Stomach (tissue), 9 donors: ENCODE data around the gene TBC1D32. TPM values are rescaled to one million over a fixed set of nuclear protein-coding genes. Genes with fewer than 3 reads are reported as not detected.

ENCODE experiments used
- DNase-seq, 2 donors: peaks; one replicate each; pipeline versions ENCODE4 v3.0.0 to v3.0.0-alpha.2; 2013 to 2019
- H3K27ac ChIP-seq, 5 donors: fragments of 200-600 bp in 4 of 5; sonication (generic) in 4 of 5; one replicate each; pipeline ENCODE4 v1.5.1; 2013 to 2019; ENCODE audit warnings: mild to moderate bottlenecking in 1 of 5, moderate library complexity in 1 of 5
- H3K27me3 ChIP-seq, 3 donors: fragments of 200-600 bp; sonication (generic); one replicate each; pipeline ENCODE4 v1.5.1; 2017 to 2019; ENCODE audit warnings: mixed run types in 1 of 3
- H3K36me3 ChIP-seq, 4 donors: fragments of 200-600 bp; sonication (generic); 1 replicate in 3 of 4; 2 replicates in 1 of 4; pipeline ENCODE4 v1.5.1; 2016 to 2019
- H3K4me1 ChIP-seq, 4 donors: fragments of 200-600 bp; sonication (generic); one replicate each; pipeline ENCODE4 v1.5.1; 2016 to 2019
- H3K4me3 ChIP-seq, 4 donors: fragments of 200-600 bp; sonication (generic) in 3 of 4; one replicate each; pipeline ENCODE4 v1.5.1; 2016 to 2019; ENCODE audit warnings: mild to moderate bottlenecking in 1 of 4
- H3K9me3 ChIP-seq, 4 donors: fragments of 200-600 bp; sonication (generic); one replicate each; pipeline ENCODE4 v1.5.1; 2016 to 2019
- EP300 ChIP-seq: sonication (generic); formaldehyde crosslinking; IDR thresholded peaks from one replicate; pipeline ENCODE4 v1.6.1; 2017; ENCODE audit warnings: antibody characterized with exemption
- POLR2A ChIP-seq, 4 donors: fragments of 450-650 bp; IDR thresholded peaks; one replicate each; pipeline ENCODE4 v1.6.1; 2016; ENCODE audit warnings: antibody characterized with exemption in 4 of 4, control low read depth in 2 of 4, mild to moderate bottlenecking in 1 of 4, moderate library complexity in 1 of 4
- POLR2AphosphoS5 ChIP-seq, 3 donors: sonication (generic); formaldehyde crosslinking; IDR thresholded peaks; one replicate each; pipeline ENCODE4 v1.6.1; 2016; ENCODE audit warnings: antibody characterized with exemption in 3 of 3
- WGBS, 5 donors: extraction: QIAGEN DNeasy Blood & Tissue Kit in 3 of 5; methylation state at CpG; one replicate each; pipeline versions ENCODE4 v1.1.5 to v1.1.7; 2013 to 2018; 5-methylcytosine and 5-hydroxymethylcytosine counted together
- intact Hi-C: fragments of 100-400 bp; cut with DNase I; formaldehyde crosslinking; loops from one replicate; pipeline ENCODE4 v1.15.1; 2023; ENCODE audit warnings: low total_unique reads
- polyA plus RNA-seq, 3 donors: library from polyadenylated mRNA; stranded (reverse); fragments of 200-250 nt; gene quantifications; one replicate each; pipeline ENCODE4 v1.2.3, GENCODE V29; 2013
- total RNA-seq, 5 donors: library from RNA; depleted of rRNA; stranded (reverse); fragments of >200 nt; gene quantifications; one replicate each; pipeline versions ENCODE4 v1.1.0 to v1.2.3, GENCODE V29; 2014 to 2016
- TF ChIP-seq, protein P1 (sequence below), 7 experiments: fragments of 450-650 bp in 4 of 7; fragments of 200-600 bp in 3 of 7; sonication (generic) in 3 of 7; IDR thresholded peaks; one replicate each; pipeline ENCODE4 v1.5.1; 2016 to 2019; ENCODE audit warnings: antibody characterized with exemption in 7 of 7, control low read depth in 2 of 7, mild to moderate bottlenecking in 1 of 7
- donor health status: healthy with polysubstance abuse.
- donor health status: Bipolar disorder and iron deficiency.
- donor health status: healthy.

The TBC1D32 gene
- total and polyA plus RNA-seq, 8 donors = 0.46 to 38.2 (median 1.8) TPM

DNA sequence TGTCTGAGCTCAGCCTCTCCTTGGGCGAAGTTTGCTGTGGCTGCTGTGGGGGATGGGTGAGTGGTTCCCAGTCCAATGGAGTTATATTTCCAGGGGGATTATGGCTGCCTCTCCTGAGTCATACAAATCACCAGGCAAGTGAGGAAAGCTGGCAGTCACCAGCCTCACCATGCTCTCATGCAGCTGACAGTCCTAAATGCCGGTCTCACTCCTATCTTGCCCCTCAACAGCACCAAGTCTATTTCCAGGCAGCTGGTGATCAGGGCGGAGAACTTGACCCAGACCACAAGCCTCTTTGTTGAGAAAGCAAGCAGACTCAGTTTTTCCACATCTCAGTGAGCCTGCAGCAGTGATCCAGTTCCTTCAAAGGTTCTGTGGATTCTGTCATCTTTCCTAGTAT lies 98.9 kb downstream of the TBC1D32 start:
- no peak overlapping the region for H3K4me3 ChIP-seq
- DNase-seq = no peak
- no peak for TF ChIP-seq POLR2A (IDR thresholded peaks at IDR 0.05)
- TF ChIP-seq POLR2AphosphoS5 (IDR thresholded peaks at IDR 0.05) = no peak
- TF ChIP-seq EP300 = no peak
- TF ChIP-seq, protein P1, sequence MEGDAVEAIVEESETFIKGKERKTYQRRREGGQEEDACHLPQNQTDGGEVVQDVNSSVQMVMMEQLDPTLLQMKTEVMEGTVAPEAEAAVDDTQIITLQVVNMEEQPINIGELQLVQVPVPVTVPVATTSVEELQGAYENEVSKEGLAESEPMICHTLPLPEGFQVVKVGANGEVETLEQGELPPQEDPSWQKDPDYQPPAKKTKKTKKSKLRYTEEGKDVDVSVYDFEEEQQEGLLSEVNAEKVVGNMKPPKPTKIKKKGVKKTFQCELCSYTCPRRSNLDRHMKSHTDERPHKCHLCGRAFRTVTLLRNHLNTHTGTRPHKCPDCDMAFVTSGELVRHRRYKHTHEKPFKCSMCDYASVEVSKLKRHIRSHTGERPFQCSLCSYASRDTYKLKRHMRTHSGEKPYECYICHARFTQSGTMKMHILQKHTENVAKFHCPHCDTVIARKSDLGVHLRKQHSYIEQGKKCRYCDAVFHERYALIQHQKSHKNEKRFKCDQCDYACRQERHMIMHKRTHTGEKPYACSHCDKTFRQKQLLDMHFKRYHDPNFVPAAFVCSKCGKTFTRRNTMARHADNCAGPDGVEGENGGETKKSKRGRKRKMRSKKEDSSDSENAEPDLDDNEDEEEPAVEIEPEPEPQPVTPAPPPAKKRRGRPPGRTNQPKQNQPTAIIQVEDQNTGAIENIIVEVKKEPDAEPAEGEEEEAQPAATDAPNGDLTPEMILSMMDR (IDR thresholded peaks at IDR 0.05) = no peak
- no peak overlapping the region for H3K27ac ChIP-seq
- WGBS, 5 donors = 96 to 100% (median 98%) methylated on average over 3 of the region's 3 CpGs
- no peaks in the 10 kb centered on the region for H3K9me3 ChIP-seq
- intact Hi-C loops = no loop called here
- no peaks in the 10 kb centered on the region for H3K27me3 ChIP-seq
- peaks cover 0 to 8% (median 3%) of the 10 kb centered on the region in 4 donors for H3K36me3 ChIP-seq
- no peaks in the 10 kb centered on the region for H3K4me1 ChIP-seq

DNA sequence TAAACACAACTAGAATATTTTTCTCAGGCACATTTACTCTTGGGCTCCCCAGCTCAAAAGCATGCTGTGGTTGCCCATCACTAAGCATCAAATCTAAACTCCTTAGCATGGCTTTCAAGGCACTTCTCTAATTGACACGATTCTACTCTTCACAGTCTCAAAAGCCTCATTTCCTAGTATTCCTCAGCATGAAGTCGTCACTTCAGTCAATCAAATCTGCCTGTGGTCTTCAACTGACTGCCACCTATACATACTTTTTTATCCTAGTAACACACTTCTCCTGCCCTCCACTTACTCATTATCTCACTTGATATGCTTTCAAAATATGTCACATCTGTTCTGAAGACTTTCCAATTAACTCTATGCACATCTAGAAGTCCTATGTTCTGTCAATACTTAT lies 110.3 kb downstream of the TBC1D32 start:
- H3K36me3 ChIP-seq = peaks cover 0 to 7% (median 0%) of the 10 kb centered on the region in 4 donors
- no peaks in the 10 kb centered on the region for H3K9me3 ChIP-seq
- no peak overlapping the region for H3K27ac ChIP-seq
- TF ChIP-seq POLR2AphosphoS5 (IDR thresholded peaks at IDR 0.05) (no peak), POLR2A (IDR thresholded peaks at IDR 0.05) (no peak), EP300 (no peak)
- TF ChIP-seq, protein P1 (IDR thresholded peaks at IDR 0.05) = no peak
- DNase-seq = no peak
- WGBS, 5 donors = 66 to 77% (median 73%) methylated on average over 2 of the region's 2 CpGs
- H3K27me3 ChIP-seq = no peaks in the 10 kb centered on the region
- H3K4me1 ChIP-seq = no peaks in the 10 kb centered on the region
- intact Hi-C loops = no loop called here
- no peak overlapping the region for H3K4me3 ChIP-seq

DNA sequence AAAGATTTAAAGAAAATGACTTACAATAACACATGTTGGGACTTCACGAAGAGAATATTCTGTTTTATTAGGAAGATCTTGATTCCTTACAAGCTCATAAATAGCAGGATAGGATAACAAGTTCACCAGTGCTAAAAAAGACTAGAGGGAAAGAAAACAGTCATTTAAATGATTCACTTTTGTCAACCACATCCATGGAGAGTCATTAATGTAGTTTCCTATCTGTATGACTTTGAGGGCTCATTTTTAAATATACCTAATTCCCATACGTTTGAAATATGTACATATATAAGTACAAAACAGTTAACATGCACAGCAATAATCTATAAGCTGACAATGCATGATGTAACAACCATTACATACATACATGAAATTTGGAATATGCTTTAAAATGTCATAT lies 111.1 kb downstream of the TBC1D32 start:
- H3K27ac ChIP-seq = no peak overlapping the region
- WGBS, 5 donors = 78 to 83% (median 82%) methylated on average over 2 of the region's 2 CpGs
- no peak overlapping the region for H3K4me3 ChIP-seq
- no peaks in the 10 kb centered on the region for H3K4me1 ChIP-seq
- H3K9me3 ChIP-seq = no peaks in the 10 kb centered on the region
- peaks cover 0 to 13% (median 2%) of the 10 kb centered on the region in 4 donors for H3K36me3 ChIP-seq
- intact Hi-C loops = no loop called here
- no peaks in the 10 kb centered on the region for H3K27me3 ChIP-seq
- DNase-seq = no peak
- no peak for TF ChIP-seq POLR2A (IDR thresholded peaks at IDR 0.05)
- TF ChIP-seq POLR2AphosphoS5 (IDR thresholded peaks at IDR 0.05) = no peak
- no peak for TF ChIP-seq EP300
- TF ChIP-seq, protein P1 (IDR thresholded peaks at IDR 0.05) = no peak

DNA sequence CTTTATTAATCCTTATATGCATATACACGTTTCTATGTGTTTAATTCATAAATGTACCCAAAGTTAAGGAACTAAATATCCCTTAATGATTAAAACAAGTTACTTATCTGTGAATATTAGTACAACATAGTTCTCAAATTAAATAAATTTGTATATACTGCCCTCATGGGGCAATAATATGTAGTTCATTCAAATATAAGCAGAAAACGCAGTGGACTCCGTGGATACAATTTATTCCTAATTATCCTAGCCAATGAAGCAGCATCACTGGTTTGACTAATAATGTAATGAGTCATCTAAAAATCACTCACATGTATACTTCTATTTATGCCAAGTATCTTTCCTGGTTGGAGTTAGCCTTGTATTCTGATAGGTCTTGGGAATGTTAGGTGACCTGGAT lies 111.6 kb downstream of the TBC1D32 start:
- no peak overlapping the region for H3K4me3 ChIP-seq
- peaks cover 0 to 17% (median 6%) of the 10 kb centered on the region in 4 donors for H3K36me3 ChIP-seq
- TF ChIP-seq, protein P1 (IDR thresholded peaks at IDR 0.05) = no peak
- TF ChIP-seq POLR2A (IDR thresholded peaks at IDR 0.05) (no peak), POLR2AphosphoS5 (IDR thresholded peaks at IDR 0.05) (no peak), EP300 (no peak)
- no peak overlapping the region for H3K27ac ChIP-seq
- WGBS, 5 donors = 22 to 41% (median 36%) methylated on average over 3 of the region's 3 CpGs
- H3K9me3 ChIP-seq = no peaks in the 10 kb centered on the region
- no peaks in the 10 kb centered on the region for H3K27me3 ChIP-seq
- peak in 1 of 2 donors; percentile 12 for DNase-seq
- intact Hi-C loops = no loop called here
- H3K4me1 ChIP-seq = no peaks in the 10 kb centered on the region
